Measurements from ENCODE around the gene CSPG4.

- TF ChIP-seq ZNF592 (IDR thresholded peaks at IDR 0.05) (no peak), DPF2 (IDR thresholded peaks at IDR 0.05) (no peak), ZNF75A (CRISPR knock-in tag; IDR thresholded peaks at IDR 0.05) (no peak), CTCF (IDR thresholded peaks at IDR 0.05 in 2 of 3, conservative IDR thresholded peaks at IDR 0.05 in 1 of 3; ENCODE audit: insufficient read depth in 2 of 3, low read depth in 1 of 3, low read length in 3 of 3) (no peak)
Measured at GRCh38 chr15:75739791-75740190, 27.1 kb upstream of the CSPG4 start.
